ENCODE results near the gene CKAP2L.

GRCh38 chr2:112706170-112706664, 58.2 kb downstream of the CKAP2L start:
- TF ChIP-seq POLR2A (IDR thresholded peaks at IDR 0.05) (no peak), CTCF (IDR thresholded peaks at IDR 0.05) (no peak), EP300 (IDR thresholded peaks at IDR 0.05) (no peak)
